ENCODE results near the gene GADD45A.

Gene GADD45A

GRCh38 chr1:67711855-67712212, 26.8 kb downstream of the GADD45A start:
- no peak for TF ChIP-seq CTCF (IDR thresholded peaks at IDR 0.05; ENCODE audit: low read depth, low read length)
- H3K4me3 ChIP-seq (ENCODE audit: low read depth, low read length): no peak overlapping the region

GRCh38 chr1:67713057-67713846, 28.3 kb downstream of the GADD45A start:
- no peak overlapping the region for H3K4me3 ChIP-seq (ENCODE audit: low read depth, low read length)
- TF ChIP-seq CTCF (IDR thresholded peaks at IDR 0.05; ENCODE audit: low read depth, low read length): no peak

- TF ChIP-seq CTCF (IDR thresholded peaks at IDR 0.05; ENCODE audit: low read depth, low read length): no peak
- no peak overlapping the region for H3K4me3 ChIP-seq (ENCODE audit: low read depth, low read length)
Measured at GRCh38 chr1:67715819-67716218, 30.8 kb downstream of the GADD45A start.

GRCh38 chr1:67716800-67717199, 31.8 kb downstream of the GADD45A start:
- TF ChIP-seq CTCF (IDR thresholded peaks at IDR 0.05; ENCODE audit: low read depth, low read length): no peak
- H3K4me3 ChIP-seq (ENCODE audit: low read depth, low read length): no peak overlapping the region

- no peak for TF ChIP-seq CTCF (IDR thresholded peaks at IDR 0.05; ENCODE audit: low read depth, low read length)
Measured at GRCh38 chr1:67717876-67718275, 32.9 kb downstream of the GADD45A start.

GRCh38 chr1:67719329-67720196, 34.6 kb downstream of the GADD45A start:
- H3K4me3 ChIP-seq (ENCODE audit: low read depth, low read length): no peak overlapping the region
- no peak for TF ChIP-seq CTCF (IDR thresholded peaks at IDR 0.05; ENCODE audit: low read depth, low read length)

More at GRCh38 chr1:67717876-67718275, 32.9 kb downstream of the GADD45A start:
- no peak overlapping the region for H3K4me3 ChIP-seq (ENCODE audit: low read depth, low read length)

GRCh38 chr1:67721112-67721511, 36.1 kb downstream of the GADD45A start:
- no peak for TF ChIP-seq CTCF (IDR thresholded peaks at IDR 0.05; ENCODE audit: low read depth, low read length)

More at GRCh38 chr1:67721112-67721511, 36.1 kb downstream of the GADD45A start:
- H3K4me3 ChIP-seq (ENCODE audit: low read depth, low read length): no peak overlapping the region

Measured in WI38 (cell line).